Upper lobe of left lung (tissue), 6 donors: Measurements from ENCODE around the gene B9D1. TPM values are rescaled to one million over a fixed set of nuclear protein-coding genes. Genes with fewer than 3 reads are reported as not detected.

Experiments
- ATAC-seq, 2 donors: fragments of 200-7000 bp; cut with Tn5 transposase; one replicate each; pipeline ENCODE4 v1.9.1; 2022; ENCODE audit warnings: mild to moderate bottlenecking in 2 of 2, moderate library complexity in 2 of 2; ENCODE audit not compliant: low FRiP score in 2 of 2
- DNase-seq, 2 donors: peaks; one replicate each; pipeline ENCODE4 v3.0.0-alpha.2; 2019 to 2020
- H3K27ac ChIP-seq, 4 donors: fragments of 200-600 bp; sonication (generic); one replicate each; pipeline ENCODE4 v1.5.1; 2016 to 2019
- H3K27me3 ChIP-seq, 4 donors: fragments of 200-600 bp; sonication (generic); one replicate each; pipeline ENCODE4 v1.5.1; 2017 to 2019
- H3K36me3 ChIP-seq, 4 donors: fragments of 200-600 bp; sonication (generic); one replicate each; pipeline ENCODE4 v1.5.1; 2016 to 2019
- H3K4me1 ChIP-seq, 4 donors: fragments of 200-600 bp; sonication (generic); one replicate each; pipeline ENCODE4 v1.5.1; 2018 to 2019
- H3K4me3 ChIP-seq, 4 donors: fragments of 200-600 bp; sonication (generic); one replicate each; pipeline ENCODE4 v1.5.1; 2017 to 2019; ENCODE audit warnings: mild to moderate bottlenecking in 2 of 4, moderate library complexity in 1 of 4
- H3K9me3 ChIP-seq, 4 donors: fragments of 200-600 bp; sonication (generic); one replicate each; pipeline ENCODE4 v1.5.1; 2018 to 2019
- EP300 ChIP-seq, 4 donors: sonication (generic); formaldehyde crosslinking; IDR thresholded peaks; one replicate each; pipeline ENCODE4 v1.5.1; 2017; ENCODE audit warnings: antibody characterized with exemption in 4 of 4, control low read depth in 2 of 4
- POLR2A ChIP-seq, 4 donors: fragments of 450-650 bp; IDR thresholded peaks; one replicate each; pipeline ENCODE4 v1.5.1; 2016 to 2017; ENCODE audit warnings: antibody characterized with exemption in 4 of 4, mild to moderate bottlenecking in 2 of 4
- POLR2AphosphoS5 ChIP-seq, 2 donors: sonication (generic); formaldehyde crosslinking; IDR thresholded peaks; one replicate each; pipeline ENCODE4 v1.5.1; 2017; ENCODE audit warnings: antibody characterized with exemption in 2 of 2
- WGBS, 2 donors: methylation state at CpG; one replicate each; pipeline ENCODE4 v1.1.5; 2017 to 2018; 5-methylcytosine and 5-hydroxymethylcytosine counted together
- total RNA-seq, 6 donors: library from RNA; depleted of rRNA in 4 of 6; stranded (reverse); fragments of >200 nt in 4 of 6; gene quantifications; one replicate each; pipeline versions ENCODE4 v1.1.0 to v1.2.1, GENCODE V29; 2016 to 2021
- TF ChIP-seq, protein P1 (sequence below), 6 experiments: fragments of 450-650 bp in 4 of 6; fragments of 200-600 bp in 2 of 6; sonication (generic) in 2 of 6; IDR thresholded peaks; one replicate each; pipeline ENCODE4 v1.5.1; 2016 to 2019; ENCODE audit warnings: antibody characterized with exemption in 6 of 6
- donor health status: DM: no; HTN: no; CAD: no; lungs with moderate emphysema.
- donor health status: DM: no; HTN: yes; CAD: no; lungs with severe emphysema.

B9D1 gene
- total RNA-seq, 6 donors from 2014 or later, result 11.7 to 52.4 (median 17.5) TPM

DNA sequence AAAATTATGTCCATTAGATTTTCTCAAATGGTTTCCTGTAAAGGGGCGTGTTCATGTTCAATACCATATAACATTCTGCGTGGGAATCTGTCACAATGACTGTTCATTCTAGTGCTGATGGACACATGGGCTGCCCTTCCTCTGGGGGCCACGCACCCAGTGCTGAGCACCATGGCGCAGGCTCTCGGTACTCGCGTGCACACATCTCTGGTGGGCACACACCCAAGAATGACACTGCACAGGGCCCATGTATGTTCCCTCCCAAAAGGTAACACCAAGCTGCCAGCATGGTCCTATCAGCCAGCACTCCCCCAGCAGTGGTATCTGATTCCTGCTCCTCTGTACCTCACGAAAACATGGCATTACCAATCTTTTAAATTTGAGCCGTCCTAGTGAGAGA lies 13.7 kb downstream of the B9D1 start:
- Histone ChIP-seq H3K27ac (no peak overlapping the region), H3K4me3 (no peak overlapping the region), H3K27me3 (no peaks in the 10 kb centered on the region), H3K36me3 (no peaks in the 10 kb centered on the region), H3K4me1 (peaks cover 0 to 6% (median 2%) of the 10 kb centered on the region in 4 donors), H3K9me3 (no peaks in the 10 kb centered on the region)
- ATAC-seq, result no peak
- peak in 1 of 2 donors; percentile 17 for DNase-seq
- no peak for TF ChIP-seq POLR2A (IDR thresholded peaks at IDR 0.05)
- no peak for TF ChIP-seq POLR2AphosphoS5 (IDR thresholded peaks at IDR 0.05)
- WGBS, 2 donors, result 94% methylated on average over 8 to 9 of the region's 9 CpGs

- no peak for DNase-seq
- H3K4me1 ChIP-seq, result peaks cover 0 to 6% (median 2%) of the 10 kb centered on the region in 4 donors
- no peaks in the 10 kb centered on the region for H3K9me3 ChIP-seq
- WGBS, 2 donors, result 80 to 88% methylated on average over 9 of the region's 9 CpGs
- H3K36me3 ChIP-seq, result no peaks in the 10 kb centered on the region
- no peak overlapping the region for H3K4me3 ChIP-seq
- H3K27ac ChIP-seq, result no peak overlapping the region
- no peak for ATAC-seq
- no peaks in the 10 kb centered on the region for H3K27me3 ChIP-seq
- TF ChIP-seq EP300 (IDR thresholded peaks at IDR 0.05) (no peak), POLR2A (IDR thresholded peaks at IDR 0.05) (no peak)
- TF ChIP-seq, protein P1, sequence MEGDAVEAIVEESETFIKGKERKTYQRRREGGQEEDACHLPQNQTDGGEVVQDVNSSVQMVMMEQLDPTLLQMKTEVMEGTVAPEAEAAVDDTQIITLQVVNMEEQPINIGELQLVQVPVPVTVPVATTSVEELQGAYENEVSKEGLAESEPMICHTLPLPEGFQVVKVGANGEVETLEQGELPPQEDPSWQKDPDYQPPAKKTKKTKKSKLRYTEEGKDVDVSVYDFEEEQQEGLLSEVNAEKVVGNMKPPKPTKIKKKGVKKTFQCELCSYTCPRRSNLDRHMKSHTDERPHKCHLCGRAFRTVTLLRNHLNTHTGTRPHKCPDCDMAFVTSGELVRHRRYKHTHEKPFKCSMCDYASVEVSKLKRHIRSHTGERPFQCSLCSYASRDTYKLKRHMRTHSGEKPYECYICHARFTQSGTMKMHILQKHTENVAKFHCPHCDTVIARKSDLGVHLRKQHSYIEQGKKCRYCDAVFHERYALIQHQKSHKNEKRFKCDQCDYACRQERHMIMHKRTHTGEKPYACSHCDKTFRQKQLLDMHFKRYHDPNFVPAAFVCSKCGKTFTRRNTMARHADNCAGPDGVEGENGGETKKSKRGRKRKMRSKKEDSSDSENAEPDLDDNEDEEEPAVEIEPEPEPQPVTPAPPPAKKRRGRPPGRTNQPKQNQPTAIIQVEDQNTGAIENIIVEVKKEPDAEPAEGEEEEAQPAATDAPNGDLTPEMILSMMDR (IDR thresholded peaks at IDR 0.05), result no peak
Measured at GRCh38 chr17:19348081-19348650, 14.4 kb downstream of the B9D1 start.

DNA sequence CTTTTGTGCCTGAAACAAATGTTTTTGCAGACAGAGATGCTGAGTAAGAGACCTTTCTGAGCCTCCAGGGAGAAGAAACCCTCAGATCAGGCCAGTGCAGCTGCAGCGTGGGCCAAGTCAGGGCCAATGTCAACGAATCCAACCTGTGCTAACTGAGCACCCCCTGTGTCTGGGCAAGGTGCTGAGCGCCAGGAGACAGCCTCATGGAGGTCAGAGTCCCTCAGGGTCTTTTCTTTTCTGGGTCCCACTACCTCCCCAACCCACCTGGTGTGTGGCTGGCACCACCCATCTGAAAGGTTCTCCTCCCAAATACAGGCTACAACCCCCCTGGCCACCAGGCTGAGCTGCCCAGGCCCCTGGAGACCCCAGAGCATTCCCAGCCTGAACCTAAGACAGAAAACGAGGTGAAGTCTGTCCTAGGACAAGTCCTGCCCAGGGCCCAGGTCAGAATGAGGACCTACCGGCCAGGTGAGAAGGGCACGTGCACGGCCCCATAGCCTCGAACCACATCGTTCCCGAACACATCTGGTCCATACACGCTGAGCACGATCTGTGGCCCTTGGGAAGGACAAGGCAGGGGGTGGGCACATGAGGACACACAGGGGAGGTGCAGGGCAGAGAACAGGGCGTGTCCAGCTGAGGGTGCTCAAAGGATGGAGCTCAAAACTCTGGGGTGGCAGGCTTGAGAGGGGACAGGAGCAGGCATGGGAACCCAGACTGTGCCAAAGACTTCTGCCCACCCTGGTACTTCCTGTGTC lies 15.0 kb downstream of the B9D1 start:
- no peaks in the 10 kb centered on the region for H3K27me3 ChIP-seq
- DNase-seq (no peak), ATAC-seq (no peak)
- no peak overlapping the region for H3K4me3 ChIP-seq
- 88 to 91% methylated on average over 13 of the region's 13 CpGs for WGBS, 2 donors
- TF ChIP-seq POLR2A (IDR thresholded peaks at IDR 0.05) (no peak), POLR2AphosphoS5 (IDR thresholded peaks at IDR 0.05) (no peak), EP300 (IDR thresholded peaks at IDR 0.05) (no peak)
- TF ChIP-seq, protein P1 (IDR thresholded peaks at IDR 0.05), result no peak
- H3K27ac ChIP-seq, result no peak overlapping the region
- H3K36me3 ChIP-seq, result no peaks in the 10 kb centered on the region
- peaks cover 0 to 7% (median 2%) of the 10 kb centered on the region in 4 donors for H3K4me1 ChIP-seq
- no peaks in the 10 kb centered on the region for H3K9me3 ChIP-seq

- ATAC-seq, result peak in 1 of 2 donors; percentile 79
Measured at GRCh38 chr17:19346351-19347255, 15.9 kb downstream of the B9D1 start.

More at GRCh38 chr17:19346351-19347255, 15.9 kb downstream of the B9D1 start:
- Histone ChIP-seq H3K4me3 (no peak overlapping the region), H3K36me3 (no peaks in the 10 kb centered on the region), H3K27ac (no peak overlapping the region), H3K27me3 (no peaks in the 10 kb centered on the region), H3K9me3 (no peaks in the 10 kb centered on the region), H3K4me1 (peaks cover 0 to 13% (median 2%) of the 10 kb centered on the region in 4 donors)
- 85% methylated on average over 14 to 19 of the region's 19 CpGs for WGBS, 2 donors
- TF ChIP-seq, protein P1 (IDR thresholded peaks at IDR 0.05), result no peak
- TF ChIP-seq EP300 (IDR thresholded peaks at IDR 0.05) (no peak), POLR2AphosphoS5 (IDR thresholded peaks at IDR 0.05) (no peak), POLR2A (IDR thresholded peaks at IDR 0.05) (no peak)
- peak in 1 of 2 donors; percentile 19 for DNase-seq
